KMS-11 (cell line): ENCODE data around the gene CTDP1.

Experiments used
- H2AFZ ChIP-seq: fragments of 200-600 bp; sonication (generic); 2 replicates; pipeline ENCODE4 v1.6.1; 2016; ENCODE audit warnings: antibody characterized with exemption, mixed run types, low read depth
- H3K27ac ChIP-seq: fragments of 200-600 bp; sonication (generic); 2 replicates; pipeline ENCODE4 v1.6.1; 2016; ENCODE audit warnings: mild to moderate bottlenecking, mixed run types
- H3K27me3 ChIP-seq: fragments of 200-600 bp; sonication (generic); 2 replicates; pipeline ENCODE4 v1.6.1; 2017; ENCODE audit warnings: mild to moderate bottlenecking, low read depth, mixed run types, moderate library complexity; ENCODE audit not compliant: insufficient read depth
- H3K36me3 ChIP-seq: fragments of 200-600 bp; sonication (generic); 2 replicates; pipeline ENCODE4 v1.6.1; 2017; ENCODE audit warnings: mild to moderate bottlenecking, mixed run types; ENCODE audit not compliant: insufficient read depth
- H3K4me1 ChIP-seq: fragments of 200-600 bp; sonication (generic); 2 replicates; pipeline ENCODE4 v1.6.1; 2016; ENCODE audit warnings: mild to moderate bottlenecking, low read depth, mixed run types; ENCODE audit not compliant: poor library complexity, severe bottlenecking
- H3K4me2 ChIP-seq: fragments of 200-600 bp; sonication (generic); 2 replicates; pipeline ENCODE4 v1.7.0; 2016; ENCODE audit warnings: mild to moderate bottlenecking, mixed run types
- H3K4me3 ChIP-seq: fragments of 200-600 bp; sonication (generic); IDR thresholded peaks from 2 replicates; pipeline ENCODE4 v1.6.1; 2017; ENCODE audit warnings: low read depth, low read length, mixed read lengths; ENCODE audit not compliant: insufficient read depth
- H3K79me2 ChIP-seq: fragments of 200-600 bp; sonication (generic); 2 replicates; pipeline ENCODE4 v1.6.1; 2016; ENCODE audit warnings: low read depth, mixed run types; ENCODE audit not compliant: insufficient read depth
- H3K9ac ChIP-seq: fragments of 200-600 bp; sonication (generic); 2 replicates; pipeline ENCODE4 v1.6.1; 2016; ENCODE audit warnings: mild to moderate bottlenecking, mixed run types
- H4K20me1 ChIP-seq: fragments of 200-600 bp; sonication (generic); 2 replicates; pipeline ENCODE4 v1.6.1; 2016; ENCODE audit warnings: mild to moderate bottlenecking, mixed run types; ENCODE audit not compliant: insufficient read depth
- TF ChIP-seq, protein P1 (sequence below): fragments of 200-600 bp; sonication (generic); conservative IDR thresholded peaks from 2 replicates; pipeline ENCODE4 v1.6.1; 2017; ENCODE audit warnings: low read depth, mild to moderate bottlenecking, antibody characterized with exemption, low read length, moderate library complexity, mixed read lengths

CTDP1 gene

GRCh38 chr18:79697976-79698375 lies 18.4 kb downstream of the CTDP1 start:
- H4K20me1 ChIP-seq: no peaks in the 10 kb centered on the region; the same call in 1 of the 2 replicates
- TF ChIP-seq, protein P1, sequence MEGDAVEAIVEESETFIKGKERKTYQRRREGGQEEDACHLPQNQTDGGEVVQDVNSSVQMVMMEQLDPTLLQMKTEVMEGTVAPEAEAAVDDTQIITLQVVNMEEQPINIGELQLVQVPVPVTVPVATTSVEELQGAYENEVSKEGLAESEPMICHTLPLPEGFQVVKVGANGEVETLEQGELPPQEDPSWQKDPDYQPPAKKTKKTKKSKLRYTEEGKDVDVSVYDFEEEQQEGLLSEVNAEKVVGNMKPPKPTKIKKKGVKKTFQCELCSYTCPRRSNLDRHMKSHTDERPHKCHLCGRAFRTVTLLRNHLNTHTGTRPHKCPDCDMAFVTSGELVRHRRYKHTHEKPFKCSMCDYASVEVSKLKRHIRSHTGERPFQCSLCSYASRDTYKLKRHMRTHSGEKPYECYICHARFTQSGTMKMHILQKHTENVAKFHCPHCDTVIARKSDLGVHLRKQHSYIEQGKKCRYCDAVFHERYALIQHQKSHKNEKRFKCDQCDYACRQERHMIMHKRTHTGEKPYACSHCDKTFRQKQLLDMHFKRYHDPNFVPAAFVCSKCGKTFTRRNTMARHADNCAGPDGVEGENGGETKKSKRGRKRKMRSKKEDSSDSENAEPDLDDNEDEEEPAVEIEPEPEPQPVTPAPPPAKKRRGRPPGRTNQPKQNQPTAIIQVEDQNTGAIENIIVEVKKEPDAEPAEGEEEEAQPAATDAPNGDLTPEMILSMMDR: no peak
- H3K79me2 ChIP-seq: peaks cover 36% of the 10 kb centered on the region; the same call in 1 of the 2 replicates
- no peak overlapping the region for H2AFZ ChIP-seq
- H3K9ac ChIP-seq: no peak overlapping the region
- H3K4me1 ChIP-seq: no peaks in the 10 kb centered on the region
- peaks cover 24% of the 10 kb centered on the region; the same call in 1 of the 2 replicates for H3K36me3 ChIP-seq
- H3K4me3 ChIP-seq: no peak overlapping the region
- H3K27me3 ChIP-seq: no peaks in the 10 kb centered on the region
- H3K27ac ChIP-seq: no peak overlapping the region
- H3K4me2 ChIP-seq: no peak overlapping the region

DNA sequence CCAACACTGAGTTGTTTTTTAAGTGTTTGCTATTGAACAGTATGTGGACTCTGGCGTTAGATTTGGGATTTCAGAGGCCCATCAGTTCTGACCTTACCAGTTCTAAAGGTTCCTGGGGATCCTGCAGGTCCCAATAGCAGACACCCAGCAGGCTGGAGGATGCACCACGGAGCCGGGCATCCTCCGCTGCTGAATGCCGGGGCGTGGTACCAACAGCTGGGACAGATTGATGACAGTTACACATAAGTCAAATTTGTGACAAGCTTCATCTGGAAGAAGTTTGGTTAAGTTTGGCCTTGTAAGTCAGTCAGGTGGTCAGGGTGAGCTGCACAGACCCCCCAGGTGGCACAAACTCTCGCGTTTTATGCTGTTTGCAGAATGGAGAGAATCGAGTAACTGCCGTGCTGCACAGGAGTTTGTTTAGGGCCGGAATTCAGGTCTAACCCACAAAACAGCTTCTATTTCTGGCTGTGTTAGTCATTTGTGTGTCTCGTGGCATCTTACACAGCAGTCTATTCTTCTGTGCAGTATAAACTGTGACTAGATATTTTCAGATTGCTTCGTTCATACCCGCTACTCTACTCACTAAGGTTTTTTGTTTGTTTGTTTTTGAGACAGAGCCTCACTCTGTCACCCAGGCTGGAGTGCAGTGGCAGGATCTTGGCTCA lies 19.2 kb downstream of the CTDP1 start:
- peaks cover 35% of the 10 kb centered on the region; the same call in 1 of the 2 replicates for H3K79me2 ChIP-seq
- no peak overlapping the region for H3K4me2 ChIP-seq
- no peak overlapping the region for H2AFZ ChIP-seq
- no peak overlapping the region for H3K9ac ChIP-seq
- no peaks in the 10 kb centered on the region for H3K27me3 ChIP-seq
- H3K4me3 ChIP-seq: no peak overlapping the region
- H3K27ac ChIP-seq: no peak overlapping the region
- H3K4me1 ChIP-seq: no peaks in the 10 kb centered on the region
- H4K20me1 ChIP-seq: no peaks in the 10 kb centered on the region; the same call in 1 of the 2 replicates
- H3K36me3 ChIP-seq: peaks cover 24% of the 10 kb centered on the region; the same call in 1 of the 2 replicates
- TF ChIP-seq, protein P1: no peak

- no peak overlapping the region for H3K4me3 ChIP-seq
- peaks cover 31% of the 10 kb centered on the region; the same call in 1 of the 2 replicates for H3K79me2 ChIP-seq
- TF ChIP-seq, protein P1: no peak
- no peak overlapping the region for H3K9ac ChIP-seq
- H4K20me1 ChIP-seq: no peaks in the 10 kb centered on the region; the same call in 1 of the 2 replicates
- peaks cover 24% of the 10 kb centered on the region; the same call in 1 of the 2 replicates for H3K36me3 ChIP-seq
- H3K4me2 ChIP-seq: no peak overlapping the region
- no peak overlapping the region for H2AFZ ChIP-seq
- no peaks in the 10 kb centered on the region for H3K4me1 ChIP-seq
- no peak overlapping the region for H3K27ac ChIP-seq
- H3K27me3 ChIP-seq: no peaks in the 10 kb centered on the region
Observed at GRCh38 chr18:79699653-79700052, 20.1 kb downstream of the CTDP1 start.

DNA sequence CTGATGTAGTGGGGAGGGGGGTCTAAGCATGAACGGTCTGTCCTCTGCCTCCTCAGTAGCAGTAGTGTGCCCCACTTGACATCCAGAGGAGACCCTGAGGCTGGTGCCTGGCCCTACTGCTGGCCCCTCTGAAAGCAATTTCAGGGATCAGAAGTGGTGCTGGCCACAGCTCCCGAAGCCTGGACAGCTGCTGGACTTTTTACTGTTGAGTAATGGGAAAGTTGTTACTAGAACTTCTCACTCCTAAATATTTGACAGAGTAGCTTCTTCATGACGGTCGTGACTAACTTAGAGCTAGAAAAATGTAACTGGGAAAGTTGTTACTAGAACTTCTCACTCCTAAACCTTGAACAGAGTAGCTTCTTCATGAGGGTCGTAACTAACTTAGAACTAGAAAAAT lies 23.3 kb downstream of the CTDP1 start:
- no peak overlapping the region for H3K9ac ChIP-seq
- no peaks in the 10 kb centered on the region for H3K27me3 ChIP-seq
- H3K27ac ChIP-seq: no peak overlapping the region
- TF ChIP-seq, protein P1: no peak
- no peaks in the 10 kb centered on the region; the same call in 1 of the 2 replicates for H4K20me1 ChIP-seq
- H3K79me2 ChIP-seq: peaks cover 13% of the 10 kb centered on the region; the same call in 1 of the 2 replicates
- no peak overlapping the region for H2AFZ ChIP-seq
- H3K4me2 ChIP-seq: no peak overlapping the region
- H3K4me3 ChIP-seq: no peak overlapping the region
- no peaks in the 10 kb centered on the region for H3K4me1 ChIP-seq
- H3K36me3 ChIP-seq: peaks cover 22% of the 10 kb centered on the region; the same call in 1 of the 2 replicates
